ENCODE data around the gene BRCA1. TPM values are rescaled to one million over a fixed set of nuclear protein-coding genes. Genes with fewer than 3 reads are reported as not detected.

Gene BRCA1
- total RNA-seq, 1 experiment from 2014 or later, result 50.8 TPM

- no peaks in the 10 kb centered on the region for H3K9me3 ChIP-seq
- no peaks in the 10 kb centered on the region; the same call in 1 of the 2 replicates for H3K36me3 ChIP-seq (ENCODE audit: control insufficient read depth, insufficient read depth, low read length)
- H3K27me3 ChIP-seq (replicated peaks; ENCODE audit: control insufficient read depth, insufficient read depth, low read length), result no peaks in the 10 kb centered on the region
- intact Hi-C loops (cut with micrococcal nuclease; ENCODE audit: unreplicated experiment), result no loop called here
- H3K27me3 Mint-ChIP-seq (ENCODE audit: insufficient read depth, unreplicated experiment), result no peaks in the 10 kb centered on the region
- ChIA-PET POLR2A (interaction anchor here (0.7 kb wide), 1 partner anchor 71 kb away, joined by 9 read pairs; the partner anchor contains the start of gene RPL27), CTCF (interaction anchor here (1.0 kb wide), 1 partner anchor 14 kb away, joined by 3 read pairs; no protein-coding TSS in a partner anchor)
- H3K4me3 ChIP-seq (ENCODE audit: low read depth, low read length), result no peak overlapping the region
- peak in 1 of 2 experiments; percentile 32 for DNase-seq
- peaks cover 8% of the 10 kb centered on the region for H3K4me1 Mint-ChIP-seq (ENCODE audit: low read depth, unreplicated experiment)
- TF ChIP-seq CTCF (IDR thresholded peaks at IDR 0.05; ENCODE audit: insufficient read depth in 1 of 2, low read depth in 1 of 2, low read length in 1 of 2, severe bottlenecking in 1 of 2, unreplicated experiment in 1 of 2), result no peak
- H3K27ac Mint-ChIP-seq (ENCODE audit: unreplicated experiment), result peak overlapping the region; percentile 22
- BruUV-seq (replicated peaks), result no TSS peak
- no peaks in the 10 kb centered on the region for H3K9me3 Mint-ChIP-seq (ENCODE audit: unreplicated experiment)
- H3K4me1 ChIP-seq, result no peaks in the 10 kb centered on the region
- peaks cover 61% of the 10 kb centered on the region for H3K36me3 Mint-ChIP-seq (ENCODE audit: insufficient read depth, unreplicated experiment)
- no peak overlapping the region for H3K4me3 Mint-ChIP-seq (ENCODE audit: unreplicated experiment)
These were observed 56.4 kb downstream of the BRCA1 start for GRCh38 chr17:43068570-43069367.

GRCh38 chr17:43062984-43063638 is 62.1 kb downstream of the BRCA1 start:
- no peaks in the 10 kb centered on the region for H3K4me1 Mint-ChIP-seq (ENCODE audit: low read depth, unreplicated experiment)

More at GRCh38 chr17:43062984-43063638, 62.1 kb downstream of the BRCA1 start:
- Mint-ChIP-seq H3K9me3 (ENCODE audit: unreplicated experiment) (no peaks in the 10 kb centered on the region), H3K36me3 (ENCODE audit: insufficient read depth, unreplicated experiment) (peaks cover 57% of the 10 kb centered on the region), H3K27me3 (ENCODE audit: insufficient read depth, unreplicated experiment) (no peaks in the 10 kb centered on the region), H3K4me3 (ENCODE audit: unreplicated experiment) (no peak overlapping the region), H3K27ac (ENCODE audit: unreplicated experiment) (no peak overlapping the region)
- DNase-seq, result no peak
- POLR2A ChIA-PET, result no interaction called here
- Histone ChIP-seq H3K4me1 (no peaks in the 10 kb centered on the region), H3K36me3 (ENCODE audit: control insufficient read depth, insufficient read depth, low read length) (no peaks in the 10 kb centered on the region), H3K4me3 (ENCODE audit: low read depth, low read length) (no peak overlapping the region), H3K9me3 (no peaks in the 10 kb centered on the region), H3K27me3 (replicated peaks; ENCODE audit: control insufficient read depth, insufficient read depth, low read length) (no peaks in the 10 kb centered on the region)
- TF ChIP-seq CTCF (IDR thresholded peaks at IDR 0.05; ENCODE audit: insufficient read depth in 1 of 2, low read depth in 1 of 2, low read length in 1 of 2, severe bottlenecking in 1 of 2, unreplicated experiment in 1 of 2), result no peak
- CTCF ChIA-PET, result no interaction called here
- intact Hi-C loops (cut with micrococcal nuclease; ENCODE audit: unreplicated experiment), result no loop called here
- BruUV-seq (replicated peaks), result no TSS peak

All from Caco-2 (cell line).